Smooth muscle cell (in vitro differentiated cells): ENCODE results near the gene SNU13. TPM values are rescaled to one million over a fixed set of nuclear protein-coding genes. Genes with fewer than 3 reads are reported as not detected.
"Not testable (repeated sequence)": the region's sequence is repeated elsewhere in the genome, so short reads cannot be mapped to it uniquely, and the experiment has no call there.

Experiments used
- DNase-seq: peaks from one replicate; lab custom pipeline; 2025; ENCODE audit not compliant: unreplicated experiment; lab: John Stamatoyannopoulos, UW
- H2AFZ ChIP-seq: fragments of 200-600 bp; sonication (generic); 2 replicates; pipeline ENCODE4 v1.6.0; 2016; ENCODE audit warnings: antibody characterized with exemption, low read depth, mild to moderate bottlenecking
- H3F3A ChIP-seq: fragments of 200-600 bp; sonication (generic); 2 replicates; pipeline ENCODE4 v1.6.0; 2017; ENCODE audit warnings: antibody characterized with exemption, low read depth
- H3K27ac ChIP-seq: fragments of 200-600 bp; sonication (generic); 2 replicates; pipeline ENCODE4 v1.5.1; 2016; ENCODE audit warnings: low read depth, mild to moderate bottlenecking
- H3K27me3 ChIP-seq: fragments of 200-600 bp; sonication (generic); 2 replicates; pipeline ENCODE4 v1.6.1; 2016; ENCODE audit warnings: low read depth, mild to moderate bottlenecking
- H3K36me3 ChIP-seq: fragments of 200-600 bp; sonication (generic); 2 replicates; pipeline ENCODE4 v1.5.1; 2016; ENCODE audit warnings: low read depth
- H3K4me1 ChIP-seq: fragments of 200-600 bp; sonication (generic); 2 replicates; pipeline ENCODE4 v1.5.1; 2016; ENCODE audit warnings: low read depth
- H3K4me2 ChIP-seq: fragments of 200-600 bp; sonication (generic); 2 replicates; pipeline ENCODE4 v1.6.0; 2016; ENCODE audit warnings: mild to moderate bottlenecking
- H3K4me3 ChIP-seq: fragments of 200-600 bp; sonication (generic); 2 replicates; pipeline ENCODE4 v1.5.1; 2016; ENCODE audit warnings: mild to moderate bottlenecking
- H3K79me2 ChIP-seq: fragments of 200-600 bp; sonication (generic); 2 replicates; pipeline ENCODE4 v1.6.0; 2016; ENCODE audit warnings: low read depth, mild to moderate bottlenecking
- H3K9ac ChIP-seq: fragments of 200-600 bp; sonication (generic); 2 replicates; pipeline ENCODE4 v1.6.0; 2016; ENCODE audit warnings: low read depth
- H3K9me3 ChIP-seq: fragments of 200-600 bp; sonication (generic); replicated peaks from 2 replicates; pipeline ENCODE4 v1.5.1; 2016; ENCODE audit warnings: low read depth
- H4K20me1 ChIP-seq: fragments of 200-600 bp; sonication (generic); 2 replicates; pipeline ENCODE4 v1.6.0; 2016; ENCODE audit warnings: low read depth
- WGBS: methylation state at CpG from one replicate; pipeline ENCODE4 v1.1.7; 2016; ENCODE audit warnings: low lambda C conversion rate; 5-methylcytosine and 5-hydroxymethylcytosine counted together
- polyA plus RNA-seq: library from polyadenylated mRNA; unstranded; fragments of >200 nt; fragmentation: Nextera tagmentation; extraction: Ambion mirVana; gene quantifications from 2 replicates; pipeline ENCODE4 v1.2.1, GENCODE V29; 2016
- total RNA-seq: library from RNA; depleted of rRNA; stranded (reverse); fragments of >200 nt; gene quantifications from 2 replicates; pipeline ENCODE4 v1.2.3, GENCODE V29; 2014
- TF ChIP-seq, protein P1 (sequence below): fragments of 200-600 bp; sonication (generic); IDR thresholded peaks from 2 replicates; pipeline ENCODE4 v1.5.1; 2017; ENCODE audit warnings: borderline replicate concordance, mild to moderate bottlenecking, antibody characterized with exemption; ENCODE audit not compliant: insufficient read depth, poor library complexity, severe bottlenecking

The SNU13 gene
- total RNA-seq (98.2 and 142 TPM in 2 replicates), polyA plus RNA-seq (239 and 250 TPM in 2 replicates)

DNA sequence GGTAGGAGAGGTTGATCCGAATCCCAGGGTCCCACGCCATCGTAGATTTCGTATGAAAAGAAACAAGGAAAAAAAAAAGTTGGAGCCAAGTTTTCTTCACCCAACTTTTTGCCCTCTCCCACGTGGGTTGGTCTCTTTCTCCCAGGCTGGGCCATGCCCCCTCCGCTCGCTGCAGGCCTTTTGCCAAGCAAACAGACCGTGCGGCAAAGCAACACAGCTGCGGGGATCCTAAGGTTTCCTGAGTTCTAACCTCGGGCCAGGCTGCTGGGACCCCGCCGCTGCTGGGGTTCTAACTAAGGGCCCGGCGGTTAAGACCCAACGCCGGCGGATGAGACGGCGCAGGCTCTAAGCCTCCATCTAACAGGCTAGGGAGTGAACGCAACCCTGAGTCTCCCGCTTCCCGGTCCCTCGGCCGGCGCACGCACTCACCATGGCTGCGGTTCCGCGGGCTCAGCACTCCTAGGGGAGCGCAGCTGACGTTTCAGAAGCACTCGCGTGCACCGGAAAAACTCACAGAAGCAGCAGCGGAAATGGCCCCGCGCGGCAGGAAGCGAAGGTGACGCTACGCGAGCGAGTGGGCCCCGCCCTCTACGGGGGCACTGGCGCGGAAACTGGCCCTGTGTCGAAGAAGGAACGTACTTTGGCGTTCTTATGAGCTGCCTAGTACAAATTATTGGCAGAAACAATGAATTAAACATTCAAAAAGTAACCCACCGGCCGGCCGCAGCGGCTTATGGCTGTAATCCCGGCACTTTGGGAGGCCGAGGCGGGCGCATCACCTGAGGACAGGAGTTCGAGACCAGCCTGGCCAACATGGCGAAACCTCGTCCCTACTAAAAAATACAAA, at the start of gene SNU13:
SNU13 (minus strand) TSS at position 503 of the 847 bp plus-strand sequence; CDS start at position 432, 71 bp downstream.
- DNase-seq, result peak; percentile 70
- no peaks in the 10 kb centered on the region for H3K9me3 ChIP-seq
- H3K4me3 ChIP-seq, result peak within 1 kb of the TSS; percentile 77
- TF ChIP-seq, protein P1, sequence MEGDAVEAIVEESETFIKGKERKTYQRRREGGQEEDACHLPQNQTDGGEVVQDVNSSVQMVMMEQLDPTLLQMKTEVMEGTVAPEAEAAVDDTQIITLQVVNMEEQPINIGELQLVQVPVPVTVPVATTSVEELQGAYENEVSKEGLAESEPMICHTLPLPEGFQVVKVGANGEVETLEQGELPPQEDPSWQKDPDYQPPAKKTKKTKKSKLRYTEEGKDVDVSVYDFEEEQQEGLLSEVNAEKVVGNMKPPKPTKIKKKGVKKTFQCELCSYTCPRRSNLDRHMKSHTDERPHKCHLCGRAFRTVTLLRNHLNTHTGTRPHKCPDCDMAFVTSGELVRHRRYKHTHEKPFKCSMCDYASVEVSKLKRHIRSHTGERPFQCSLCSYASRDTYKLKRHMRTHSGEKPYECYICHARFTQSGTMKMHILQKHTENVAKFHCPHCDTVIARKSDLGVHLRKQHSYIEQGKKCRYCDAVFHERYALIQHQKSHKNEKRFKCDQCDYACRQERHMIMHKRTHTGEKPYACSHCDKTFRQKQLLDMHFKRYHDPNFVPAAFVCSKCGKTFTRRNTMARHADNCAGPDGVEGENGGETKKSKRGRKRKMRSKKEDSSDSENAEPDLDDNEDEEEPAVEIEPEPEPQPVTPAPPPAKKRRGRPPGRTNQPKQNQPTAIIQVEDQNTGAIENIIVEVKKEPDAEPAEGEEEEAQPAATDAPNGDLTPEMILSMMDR, result no peak
- peaks cover 10% of the 10 kb centered on the region for H3K4me1 ChIP-seq
- peak within 1 kb of the TSS; percentile 76 for H2AFZ ChIP-seq
- H3K4me2 ChIP-seq, result peak within 1 kb of the TSS; percentile 94
- no peaks in the 10 kb centered on the region for H3F3A ChIP-seq
- H3K27ac ChIP-seq, result peak within 1 kb of the TSS; percentile 88
- WGBS, result 4% methylated on average over 62 of the region's 62 CpGs
- no peaks in the 10 kb centered on the region for H3K36me3 ChIP-seq
- no peaks in the 10 kb centered on the region for H3K27me3 ChIP-seq
- H4K20me1 ChIP-seq, result peaks cover 25% of the 10 kb centered on the region
- peaks cover 47% of the 10 kb centered on the region for H3K79me2 ChIP-seq
- H3K9ac ChIP-seq, result peak within 1 kb of the TSS; percentile 79

DNA sequence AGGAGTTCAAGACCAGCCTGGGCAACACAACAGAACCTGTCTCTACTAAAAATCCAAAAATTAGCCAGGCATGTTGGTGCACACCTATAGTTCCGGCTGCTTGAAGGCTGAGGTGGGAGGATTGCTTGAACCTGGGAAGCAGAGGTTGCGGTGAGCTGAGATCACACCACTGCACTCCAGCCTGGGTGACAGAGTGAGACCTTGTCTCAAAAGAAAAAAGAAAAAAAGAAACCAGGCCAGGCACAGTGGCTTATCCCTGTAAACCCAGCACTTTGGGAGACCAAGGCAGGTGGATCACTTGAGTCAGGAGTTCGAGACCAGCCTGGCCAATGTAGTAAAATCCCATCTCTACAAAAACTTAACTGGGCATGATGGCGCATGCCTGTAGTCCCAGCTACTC, 44.6 kb upstream of the SNU13 start:
- not testable (repeated sequence) for H3K9me3 ChIP-seq, H3F3A ChIP-seq, H2AFZ ChIP-seq, H3K9ac ChIP-seq, H3K4me1 ChIP-seq, H3K36me3 ChIP-seq, H3K79me2 ChIP-seq, H3K4me2 ChIP-seq, DNase-seq, H3K27ac ChIP-seq, H3K4me3 ChIP-seq, H4K20me1 ChIP-seq, H3K27me3 ChIP-seq
- WGBS, result 99% methylated on average over 4 of the region's 4 CpGs

DNA sequence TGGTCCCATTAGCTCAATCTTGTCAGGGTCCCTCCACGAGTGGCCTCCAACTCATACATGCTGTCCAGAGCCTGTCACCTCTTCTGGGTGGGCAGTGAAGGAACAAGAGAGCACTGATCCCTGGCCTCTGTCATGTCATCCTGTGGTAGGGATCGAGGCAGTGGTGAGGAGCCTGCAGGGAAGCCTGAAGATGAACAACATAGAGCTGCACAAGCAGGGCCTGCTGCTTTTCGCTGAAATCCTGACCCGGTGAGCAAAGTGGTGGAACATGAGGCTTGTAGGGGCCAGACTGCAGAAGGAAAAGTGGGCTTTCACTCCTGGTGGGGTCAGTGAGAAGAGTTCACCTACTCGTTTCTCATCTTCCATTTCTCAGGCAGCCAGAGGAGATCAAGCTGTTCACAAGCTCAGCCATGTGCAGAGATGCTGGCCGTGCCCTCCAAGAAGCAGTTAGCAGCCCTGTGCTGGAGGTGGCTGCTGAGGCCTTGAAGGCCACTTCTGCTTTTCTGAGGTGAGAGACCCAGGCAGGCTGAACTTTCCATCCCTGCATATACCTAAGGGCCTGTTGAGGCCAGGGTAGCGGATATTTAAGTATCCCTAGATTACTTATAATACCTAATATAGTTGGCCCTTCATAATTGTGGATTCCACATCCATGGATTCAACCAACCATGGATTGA, 43.6 kb upstream of the SNU13 start:
- no peak for DNase-seq
- Histone ChIP-seq H4K20me1 (no peaks in the 10 kb centered on the region), H3K4me1 (no peaks in the 10 kb centered on the region), H3K27me3 (no peaks in the 10 kb centered on the region), H3K4me3 (no peak overlapping the region), H2AFZ (no peak overlapping the region), H3K36me3 (no peaks in the 10 kb centered on the region), H3K9me3 (no peaks in the 10 kb centered on the region), H3F3A (no peaks in the 10 kb centered on the region), H3K4me2 (no peak overlapping the region), H3K27ac (no peak overlapping the region), H3K9ac (no peak overlapping the region), H3K79me2 (no peaks in the 10 kb centered on the region)
- 90% methylated on average over 7 of the region's 7 CpGs for WGBS
- TF ChIP-seq, protein P1, result no peak

DNA sequence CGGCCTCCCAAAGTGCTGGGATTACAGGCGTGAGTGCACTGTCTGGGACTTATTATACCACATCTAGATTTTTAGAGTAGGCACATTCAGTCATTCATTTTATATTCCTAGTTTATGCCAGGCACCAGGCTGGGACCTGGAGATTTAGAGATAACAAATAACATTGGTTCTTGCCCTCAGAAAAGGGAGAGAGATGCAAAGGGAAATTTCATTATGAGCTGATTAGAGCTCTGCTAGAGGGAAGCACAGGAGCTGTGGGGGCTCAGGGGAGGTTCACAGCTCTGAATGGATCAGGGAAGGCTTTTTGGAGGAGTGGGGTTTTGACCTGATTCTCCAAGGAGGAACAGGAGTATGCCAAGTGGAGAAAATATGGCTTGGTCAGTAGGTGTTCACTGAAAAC, 42.9 kb upstream of the SNU13 start:
- H3K9me3 ChIP-seq, result no peaks in the 10 kb centered on the region
- no peak for DNase-seq
- H3K79me2 ChIP-seq, result no peaks in the 10 kb centered on the region
- no peaks in the 10 kb centered on the region for H3K36me3 ChIP-seq
- H3K4me3 ChIP-seq, result no peak overlapping the region
- H3K27ac ChIP-seq, result no peak overlapping the region
- H2AFZ ChIP-seq, result no peak overlapping the region
- H3F3A ChIP-seq, result no peaks in the 10 kb centered on the region
- no peak overlapping the region for H3K4me2 ChIP-seq
- no peak overlapping the region for H3K9ac ChIP-seq
- H4K20me1 ChIP-seq, result no peaks in the 10 kb centered on the region
- 89% methylated on average over 2 of the region's 2 CpGs for WGBS
- H3K4me1 ChIP-seq, result no peaks in the 10 kb centered on the region
- TF ChIP-seq, protein P1, result no peak
- no peaks in the 10 kb centered on the region for H3K27me3 ChIP-seq
